Brain microvascular endothelial cell (primary cell): ENCODE data around the gene COL2A1.
A peak's percentile ranks its signal among the peaks of the same experiment; 100 is the strongest.
"Not testable (repeated sequence)": the region's sequence is repeated elsewhere in the genome, so short reads cannot be mapped to it uniquely, and the experiment has no call there.

ENCODE experiments used
- DNase-seq: peaks from one replicate; pipeline ENCODE4 v3.0.0-alpha.2; 2020
- H3K27ac ChIP-seq: fragments of 250-450 bp; sonication (Bioruptor Pico); 2 replicates; pipeline ENCODE4 v1.5.1; 2020; ENCODE audit warnings: mild to moderate bottlenecking, moderate library complexity
- H3K27me3 ChIP-seq: fragments of 250-450 bp; sonication (Bioruptor Pico); replicated peaks from 2 replicates; pipeline ENCODE4 v1.5.1; 2020; ENCODE audit warnings: mild to moderate bottlenecking
- H3K36me3 ChIP-seq: fragments of 250-450 bp; sonication (Bioruptor Pico); replicated peaks from 2 replicates; pipeline ENCODE4 v1.5.1; 2020; ENCODE audit warnings: mild to moderate bottlenecking
- H3K4me3 ChIP-seq: 2 replicates; pipeline ENCODE4 v1.5.1; 2011; ENCODE audit warnings: low read depth, mild to moderate bottlenecking, control low read depth, low read length, moderate library complexity
- CTCF ChIP-seq: IDR thresholded peaks from 2 replicates; pipeline ENCODE4 v1.5.1; 2011; ENCODE audit warnings: low read depth, mild to moderate bottlenecking, moderate library complexity, low read length, control low read depth, inconsistent platforms; ENCODE audit errors: missing control alignments
- in situ Hi-C: cut with HindIII; loops from 2 replicates; pipeline ENCODE4 v1.10.0; 2017; ENCODE audit warnings: low sequenced_read_pairs, low pct_ligation_motif_present

Gene COL2A1

GRCh38 chr12:47965581-47965980 is 38.7 kb downstream of the COL2A1 start:
- no peak for DNase-seq
- Histone ChIP-seq H3K36me3 (no peaks in the 10 kb centered on the region), H3K27ac (no peak overlapping the region), H3K4me3 (no peak overlapping the region), H3K27me3 (no peaks in the 10 kb centered on the region)
- TF ChIP-seq CTCF: no peak
- in situ Hi-C loops: no loop called here

- no peaks in the 10 kb centered on the region for H3K27me3 ChIP-seq
- no peaks in the 10 kb centered on the region for H3K36me3 ChIP-seq
- no peak overlapping the region for H3K27ac ChIP-seq
- DNase-seq: no peak
- in situ Hi-C loops: no loop called here
- TF ChIP-seq CTCF: no peak
- peak overlapping the region; percentile 84 for H3K4me3 ChIP-seq
Observed at GRCh38 chr12:47964106-47964728, 40.1 kb downstream of the COL2A1 start.

DNA sequence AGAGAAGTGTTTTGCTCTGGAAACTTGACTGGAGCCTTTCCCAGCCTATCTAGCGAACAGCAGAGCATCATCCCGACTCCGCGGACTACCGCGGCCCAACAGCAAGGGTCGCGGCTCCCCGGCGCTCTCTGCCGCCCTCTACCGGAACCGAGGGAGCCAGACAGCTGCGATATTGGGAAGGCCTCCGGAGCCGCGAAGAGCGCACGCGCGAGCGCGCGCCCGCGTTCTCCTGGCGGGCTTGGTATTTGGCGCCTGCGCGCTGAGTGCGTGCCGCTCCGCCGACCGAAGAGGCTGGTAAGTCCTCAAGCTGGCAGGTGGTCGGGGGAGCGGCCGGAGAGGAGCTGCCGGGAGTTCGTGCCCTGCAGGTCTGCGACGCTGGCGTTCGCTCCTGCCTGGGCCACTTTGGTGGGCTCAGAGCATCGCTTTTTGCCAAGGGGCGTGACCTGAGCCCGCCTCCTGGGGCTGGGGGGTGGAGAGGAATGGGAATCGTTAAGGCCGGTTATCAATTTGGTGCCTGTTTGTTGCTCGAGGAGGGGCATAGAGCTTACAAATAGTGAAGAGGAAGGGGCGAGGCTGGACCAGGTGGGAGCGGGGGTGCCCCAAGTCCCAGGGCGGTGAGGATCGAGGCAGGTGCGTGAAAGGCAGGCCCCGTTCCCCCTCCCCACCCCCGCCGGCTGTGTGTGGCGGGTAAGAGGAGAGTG is 40.8 kb downstream of the COL2A1 start, which contains the start of gene TMEM106C:
Gene TMEM106C, plus strand, starts transcription at position 257 of the 701 bp plus-strand sequence. CDS start 641 bp downstream, outside the sequence.
- Histone ChIP-seq H3K4me3 (peak within 1 kb of the TSS; percentile 84), H3K27ac (no peak within 1 kb of the TSS), H3K36me3 (no peaks in the 10 kb centered on the region), H3K27me3 (no peaks in the 10 kb centered on the region)
- peak; percentile 97 for TF ChIP-seq CTCF
- DNase-seq: peak; percentile 76
- in situ Hi-C loops: no loop called here

- Histone ChIP-seq H3K4me3 (no peak overlapping the region), H3K36me3 (no peaks in the 10 kb centered on the region), H3K27ac (no peak overlapping the region), H3K27me3 (no peaks in the 10 kb centered on the region)
- TF ChIP-seq CTCF: no peak
- in situ Hi-C loops: no loop called here
- no peak for DNase-seq
Observed at GRCh38 chr12:47962198-47962597, 42.1 kb downstream of the COL2A1 start.

- DNase-seq, H3K27ac ChIP-seq, H3K36me3 ChIP-seq, H3K27me3 ChIP-seq, H3K4me3 ChIP-seq, in situ Hi-C loops: not testable (repeated sequence)
Observed at GRCh38 chr12:47957671-47958070, 46.6 kb downstream of the COL2A1 start.

- Histone ChIP-seq H3K27ac (no peak overlapping the region), H3K36me3 (no peaks in the 10 kb centered on the region), H3K4me3 (no peak overlapping the region), H3K27me3 (no peaks in the 10 kb centered on the region)
- no peak for DNase-seq
- in situ Hi-C loops: no loop called here
- no peak for TF ChIP-seq CTCF
Observed at GRCh38 chr12:47955059-47955458, 49.2 kb downstream of the COL2A1 start.
